Suprapubic skin (tissue), 4 donors: ENCODE results near the gene TSPEAR. TPM values are rescaled to one million over a fixed set of nuclear protein-coding genes. Genes with fewer than 3 reads are reported as not detected.

Experiments used
- DNase-seq, 2 donors: peaks; one replicate each; pipeline ENCODE4 v3.0.0-alpha.2; 2019; ENCODE audit warnings: low spot score in 2 of 2
- H3K27ac ChIP-seq: fragments of 200-600 bp; sonication (generic); one replicate; pipeline ENCODE4 v1.5.1; 2019
- H3K27me3 ChIP-seq: fragments of 200-600 bp; sonication (generic); one replicate; pipeline ENCODE4 v1.5.1; 2019
- H3K36me3 ChIP-seq: fragments of 200-600 bp; sonication (generic); one replicate; pipeline ENCODE4 v1.5.1; 2019
- H3K4me1 ChIP-seq: fragments of 200-600 bp; sonication (generic); one replicate; pipeline ENCODE4 v1.5.1; 2019
- H3K4me3 ChIP-seq: fragments of 200-600 bp; sonication (generic); one replicate; pipeline ENCODE4 v1.5.1; 2019; ENCODE audit warnings: mild to moderate bottlenecking
- H3K9me3 ChIP-seq: fragments of 200-600 bp; sonication (generic); one replicate; pipeline ENCODE4 v1.5.1; 2019
- CTCF ChIP-seq, 2 donors: fragments of 200-600 bp in 1 of 2; fragments of 450-650 bp in 1 of 2; sonication (generic) in 1 of 2; IDR thresholded peaks; one replicate each; pipeline ENCODE4 v1.5.1; 2016 to 2019; ENCODE audit warnings: antibody characterized with exemption in 2 of 2, mild to moderate bottlenecking in 1 of 2, moderate library complexity in 1 of 2
- EP300 ChIP-seq: sonication (generic); formaldehyde crosslinking; IDR thresholded peaks from one replicate; pipeline ENCODE4 v1.6.1; 2017; ENCODE audit warnings: antibody characterized with exemption
- POLR2A ChIP-seq, 2 donors: fragments of 450-650 bp; IDR thresholded peaks; one replicate each; pipeline ENCODE4 v1.6.1; 2017; ENCODE audit warnings: antibody characterized with exemption in 2 of 2, mild to moderate bottlenecking in 2 of 2, moderate library complexity in 2 of 2
- POLR2AphosphoS5 ChIP-seq, 3 donors: sonication (generic); formaldehyde crosslinking; IDR thresholded peaks; one replicate each; pipeline ENCODE4 v1.6.1; 2017; ENCODE audit warnings: antibody characterized with exemption in 3 of 3
- WGBS: methylation state at CpG from one replicate; pipeline ENCODE4 v1.1.5; 2018; 5-methylcytosine and 5-hydroxymethylcytosine counted together
- total RNA-seq, 4 donors: library from RNA; depleted of rRNA; stranded (reverse); fragments of >200 nt; gene quantifications; one replicate each; pipeline ENCODE4 v1.1.0, GENCODE V29; 2016

The TSPEAR gene
- total RNA-seq, 4 donors from 2014 or later = 0.21 to 0.59 (median 0.32) TPM; not detected in 1

DNA sequence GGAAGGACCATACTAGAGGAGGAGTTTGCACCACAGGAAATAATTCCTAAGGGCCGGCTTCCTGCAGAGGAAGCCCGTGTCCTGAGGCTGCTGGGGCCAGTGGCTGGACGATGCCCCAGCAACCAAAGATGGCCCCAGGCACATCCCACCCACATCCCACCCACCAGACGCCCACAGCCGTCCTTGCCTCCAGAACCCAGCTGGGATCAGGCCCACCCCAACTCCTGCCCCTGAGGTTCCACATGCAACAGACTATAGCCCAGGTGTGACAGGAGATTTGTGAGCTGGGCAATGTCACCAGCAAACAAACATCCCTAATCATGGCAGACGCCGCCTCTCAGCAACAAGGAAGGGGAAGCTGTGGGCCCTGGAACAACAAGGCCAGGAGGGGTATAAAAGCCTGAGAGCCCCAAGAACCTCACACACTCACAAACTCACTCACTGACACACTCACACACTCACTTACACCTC, 84.7 kb downstream of the TSPEAR start, which contains the start of gene KRTAP10-9:
TSS of gene KRTAP10-9 (plus strand) at position 421 of the 471 bp plus-strand sequence. CDS start 79 bp downstream, outside the sequence.
- TF ChIP-seq POLR2AphosphoS5 (IDR thresholded peaks at IDR 0.05) (no peak), POLR2A (IDR thresholded peaks at IDR 0.05) (no peak), CTCF (IDR thresholded peaks at IDR 0.05) (no peak), EP300 (no peak)
- no peak for DNase-seq
- no peaks in the 10 kb centered on the region for H3K4me1 ChIP-seq
- no peak within 1 kb of the TSS for H3K27ac ChIP-seq
- no peak within 1 kb of the TSS for H3K4me3 ChIP-seq
- WGBS = 70% methylated on average over 2 of the region's 7 CpGs
- H3K27me3 ChIP-seq = peaks cover 21% of the 10 kb centered on the region
- peaks cover 16% of the 10 kb centered on the region for H3K9me3 ChIP-seq
- no peaks in the 10 kb centered on the region for H3K36me3 ChIP-seq

- no peak overlapping the region for H3K4me3 ChIP-seq
- H3K9me3 ChIP-seq = peaks cover 11% of the 10 kb centered on the region
- peaks cover 21% of the 10 kb centered on the region for H3K27me3 ChIP-seq
- H3K36me3 ChIP-seq = no peaks in the 10 kb centered on the region
- DNase-seq = no peak
- H3K4me1 ChIP-seq = no peaks in the 10 kb centered on the region
- no peak for TF ChIP-seq EP300
- TF ChIP-seq CTCF (IDR thresholded peaks at IDR 0.05) = no peak
- TF ChIP-seq POLR2A (IDR thresholded peaks at IDR 0.05) = no peak
- no peak for TF ChIP-seq POLR2AphosphoS5 (IDR thresholded peaks at IDR 0.05)
- WGBS = 79% methylated on average over 10 of the region's 10 CpGs
- H3K27ac ChIP-seq = no peak overlapping the region
Observed at GRCh38 chr21:44626262-44626661, 85.1 kb downstream of the TSPEAR start.

DNA sequence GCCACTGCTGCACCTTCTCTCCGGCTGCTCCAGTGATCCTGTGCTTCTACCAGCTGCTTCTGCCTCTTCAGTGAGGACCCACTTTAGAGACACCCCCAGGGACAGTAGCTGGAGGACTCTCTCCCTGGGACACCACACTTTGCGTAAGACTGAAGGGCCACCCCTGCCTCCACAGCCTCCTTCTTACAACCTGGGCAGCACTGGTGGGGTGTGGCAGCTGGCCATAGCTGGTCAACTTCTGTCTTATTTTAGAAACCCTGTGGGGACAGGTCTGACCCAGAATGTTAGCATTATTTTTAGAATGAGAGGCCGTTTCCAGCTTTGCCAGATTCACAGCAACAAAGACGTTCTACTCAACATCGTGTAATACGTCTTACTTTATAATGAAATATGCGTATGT, 85.6 kb downstream of the TSPEAR start:
- no peak for TF ChIP-seq POLR2AphosphoS5 (IDR thresholded peaks at IDR 0.05)
- TF ChIP-seq EP300 = no peak
- TF ChIP-seq CTCF (IDR thresholded peaks at IDR 0.05) = no peak
- TF ChIP-seq POLR2A (IDR thresholded peaks at IDR 0.05) = no peak
- Histone ChIP-seq H3K9me3 (peaks cover 8% of the 10 kb centered on the region), H3K36me3 (no peaks in the 10 kb centered on the region), H3K4me3 (no peak overlapping the region), H3K27ac (no peak overlapping the region), H3K4me1 (no peaks in the 10 kb centered on the region), H3K27me3 (peaks cover 21% of the 10 kb centered on the region)
- 95% methylated on average over 7 of the region's 7 CpGs for WGBS
- no peak for DNase-seq

GRCh38 chr21:44623575-44623974, 87.8 kb downstream of the TSPEAR start:
- H3K4me1 ChIP-seq = no peaks in the 10 kb centered on the region
- H3K27ac ChIP-seq = no peak overlapping the region
- H3K36me3 ChIP-seq = no peaks in the 10 kb centered on the region
- peaks cover 15% of the 10 kb centered on the region for H3K27me3 ChIP-seq
- no peak for TF ChIP-seq CTCF (IDR thresholded peaks at IDR 0.05)
- no peak for TF ChIP-seq POLR2A (IDR thresholded peaks at IDR 0.05)
- TF ChIP-seq POLR2AphosphoS5 (IDR thresholded peaks at IDR 0.05) = no peak
- TF ChIP-seq EP300 = no peak
- no peak for DNase-seq
- peaks cover 15% of the 10 kb centered on the region for H3K9me3 ChIP-seq
- no peak overlapping the region for H3K4me3 ChIP-seq

DNA sequence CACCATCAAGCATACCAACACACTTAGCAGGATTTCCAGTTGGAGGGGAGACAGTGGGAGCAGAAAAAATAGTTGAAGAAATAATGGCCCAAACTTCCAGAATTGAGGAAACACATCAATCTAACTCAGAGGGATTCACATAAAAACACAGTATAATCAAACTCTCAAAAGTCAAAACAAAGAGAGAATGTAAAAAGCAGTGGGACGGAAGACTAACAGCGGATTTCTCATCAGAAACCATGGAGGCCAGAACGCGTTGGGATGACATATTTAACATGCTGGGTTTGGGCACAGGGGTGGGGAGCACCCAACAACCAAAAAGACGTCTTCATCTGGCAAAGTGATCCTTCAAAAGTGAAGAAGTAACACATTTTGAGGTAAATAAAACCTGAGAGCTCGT, 91.5 kb downstream of the TSPEAR start:
- H3K4me1 ChIP-seq = no peaks in the 10 kb centered on the region
- H3K27me3 ChIP-seq = peaks cover 15% of the 10 kb centered on the region
- no peak overlapping the region for H3K27ac ChIP-seq
- WGBS = 88% methylated on average over 6 of the region's 6 CpGs
- H3K4me3 ChIP-seq = no peak overlapping the region
- no peaks in the 10 kb centered on the region for H3K36me3 ChIP-seq
- TF ChIP-seq POLR2AphosphoS5 (IDR thresholded peaks at IDR 0.05) = no peak
- TF ChIP-seq POLR2A (IDR thresholded peaks at IDR 0.05) = no peak
- no peak for TF ChIP-seq CTCF (IDR thresholded peaks at IDR 0.05)
- TF ChIP-seq EP300 = no peak
- H3K9me3 ChIP-seq = peaks cover 15% of the 10 kb centered on the region
- no peak for DNase-seq
